Measurements from ENCODE around the gene GAGE12C. TPM values are rescaled to one million over a fixed set of nuclear protein-coding genes. Genes with fewer than 3 reads are reported as not detected.
"Not testable (repeated sequence)": the region's sequence is repeated elsewhere in the genome, so short reads cannot be mapped to it uniquely, and the experiment has no call there.

GAGE12C gene
- total RNA-seq, 1 experiment from 2014 or later, result not detected

DNA sequence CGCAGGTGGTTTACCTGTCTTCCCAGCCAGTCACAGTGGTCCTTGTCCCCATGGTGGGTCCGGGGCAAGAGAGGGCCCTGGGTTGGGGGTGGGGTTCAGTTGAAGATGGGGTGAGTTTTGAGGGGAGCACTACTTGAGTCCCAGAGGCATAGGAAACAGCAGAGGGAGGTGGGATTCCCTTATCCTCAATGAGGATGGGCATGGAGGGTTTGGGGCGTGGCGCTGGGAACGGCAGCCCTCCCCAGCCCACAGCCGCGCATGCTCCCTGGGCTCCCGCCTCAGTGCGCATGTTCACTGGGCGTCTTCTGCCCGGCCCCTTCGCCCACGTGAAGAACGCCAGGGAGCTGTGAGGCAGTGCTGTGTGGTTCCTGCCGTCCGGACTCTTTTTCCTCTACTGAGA, 47.7 kb downstream of the GAGE12C start, which contains the start of gene GAGE12H:
TSS of gene GAGE12H (plus strand) at position 301 of the 400 bp plus-strand sequence. CDS start 1,155 bp downstream, outside the sequence.
- H3K36me3 Mint-ChIP-seq (ENCODE audit: insufficient read depth, unreplicated experiment); H3K27me3 ChIP-seq (replicated peaks; ENCODE audit: control insufficient read depth, insufficient read depth, low read length); H3K27ac Mint-ChIP-seq (ENCODE audit: unreplicated experiment); CTCF ChIA-PET; H3K9me3 ChIP-seq; H3K4me1 Mint-ChIP-seq (ENCODE audit: low read depth, unreplicated experiment); H3K4me3 ChIP-seq (ENCODE audit: low read depth, low read length); DNase-seq; H3K36me3 ChIP-seq (ENCODE audit: control insufficient read depth, insufficient read depth, low read length); BruUV-seq (replicated peaks); H3K4me1 ChIP-seq; H3K27me3 Mint-ChIP-seq (ENCODE audit: insufficient read depth, unreplicated experiment); H3K9me3 Mint-ChIP-seq (ENCODE audit: unreplicated experiment); H3K4me3 Mint-ChIP-seq (ENCODE audit: unreplicated experiment); intact Hi-C loops (cut with micrococcal nuclease; ENCODE audit: unreplicated experiment); POLR2A ChIA-PET: not testable (repeated sequence)

Other genes starting within 250 kb of the GAGE12C start
- gene GAGE10, start 228.5 kb upstream of the GAGE12C start, total RNA-seq (2022), result not detected in 2 replicates
- gene GAGE12J, start 210.1 kb upstream of the GAGE12C start, total RNA-seq (2022), result not detected in 2 replicates
- gene GAGE13, start 200.6 kb upstream of the GAGE12C start, total RNA-seq (2022), result not detected in 2 replicates
- not detected in 2 replicates for gene GAGE12D, start 9.6 kb downstream of the GAGE12C start, total RNA-seq (2022)
- gene GAGE12E, start 19.1 kb downstream of the GAGE12C start, total RNA-seq (2022), result not detected in 2 replicates
- gene GAGE12F, start 28.7 kb downstream of the GAGE12C start, total RNA-seq (2022), result not detected in 2 replicates
- gene GAGE12G, start 38.2 kb downstream of the GAGE12C start, total RNA-seq (2022), result not detected in 2 replicates
- not detected in 2 replicates for gene GAGE12H, start 47.8 kb downstream of the GAGE12C start, total RNA-seq (2022)
- not detected in 2 replicates for gene GAGE2A, start 57.3 kb downstream of the GAGE12C start, total RNA-seq (2022)
- not detected in 2 replicates for gene GAGE1, start 66.8 kb downstream of the GAGE12C start, total RNA-seq (2022)
- not detected in 2 replicates for gene PAGE1, start 163.8 kb downstream of the GAGE12C start, total RNA-seq (2022)

All from Caco-2 (cell line).